ENCODE data around the gene OLFML2B.

- TF ChIP-seq POLR2AphosphoS5 (IDR thresholded peaks at IDR 0.05; ENCODE audit: low read depth, low read length) = no peak
- no peak for TF ChIP-seq REST (IDR thresholded peaks at IDR 0.05; ENCODE audit: insufficient read depth in 1 of 2, low read depth in 2 of 2, low read length in 2 of 2)
- TF ChIP-seq FOXP2 (optimal IDR thresholded peaks at IDR 0.05; ENCODE audit: borderline replicate concordance, extremely low read depth, extremely low read length, insufficient read depth) = no peak
Measured at GRCh38 chr1:162038624-162039023, 15.0 kb upstream of the OLFML2B start.
